NCI-H2107 (cell line): ENCODE results near the gene COL4A5.
A peak's percentile ranks its signal among the peaks of the same experiment; 100 is the strongest.

Experiments
- DNase-seq: peaks from one replicate; lab custom pipeline; 2025; lab: John Stamatoyannopoulos, UW

COL4A5 gene

DNA sequence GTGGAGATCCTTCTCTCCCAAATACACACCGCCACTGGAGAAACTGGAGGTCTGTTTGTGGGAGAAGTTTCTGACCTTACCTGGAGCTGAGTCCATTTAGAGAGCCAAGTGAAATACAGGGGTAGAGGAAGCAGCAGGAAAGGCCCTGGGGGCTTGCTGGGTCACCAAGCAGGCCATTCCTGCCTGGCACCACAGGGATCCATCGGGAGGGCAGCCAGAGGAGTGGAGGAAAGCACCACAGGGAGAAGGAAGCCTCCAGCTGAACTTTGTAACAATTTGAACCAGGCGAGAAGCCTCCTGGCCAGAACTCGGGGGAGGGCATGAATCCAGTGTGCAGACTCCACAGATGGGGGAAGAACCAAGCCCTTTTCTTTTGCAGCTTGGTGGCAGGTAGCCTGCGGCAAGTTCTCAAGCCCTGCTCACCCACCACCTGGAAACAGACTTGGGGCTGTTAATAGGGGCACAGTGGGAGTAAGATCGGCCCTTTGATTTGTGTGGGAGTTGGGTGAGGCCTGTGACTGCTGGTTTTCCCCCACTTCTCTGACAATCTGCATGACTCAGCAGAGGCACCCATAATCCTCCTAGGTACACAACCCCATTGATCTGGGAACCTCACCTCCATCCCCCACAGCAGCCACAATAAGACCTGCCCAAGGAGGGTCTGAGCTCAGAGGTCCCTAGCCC is 202.1 kb downstream of the COL4A5 start:
- no peak for DNase-seq

DNA sequence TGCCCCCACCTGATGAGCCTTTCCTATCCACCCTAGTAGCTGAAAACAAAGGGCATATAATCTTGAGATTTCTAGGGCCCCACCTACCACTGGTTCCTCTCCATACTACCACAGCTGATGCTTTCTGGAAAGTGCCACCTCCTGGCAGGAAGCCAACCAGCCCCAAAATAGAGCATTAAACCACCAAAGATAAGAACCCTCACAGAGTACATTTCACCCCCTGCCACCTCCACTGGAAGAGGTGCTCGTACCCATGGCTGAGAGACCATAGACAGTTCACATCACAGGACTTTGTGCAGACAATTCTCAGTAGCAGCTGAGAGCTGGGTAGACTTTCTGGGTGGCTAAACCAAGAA is 202.6 kb downstream of the COL4A5 start:
- DNase-seq, result no peak

DNA sequence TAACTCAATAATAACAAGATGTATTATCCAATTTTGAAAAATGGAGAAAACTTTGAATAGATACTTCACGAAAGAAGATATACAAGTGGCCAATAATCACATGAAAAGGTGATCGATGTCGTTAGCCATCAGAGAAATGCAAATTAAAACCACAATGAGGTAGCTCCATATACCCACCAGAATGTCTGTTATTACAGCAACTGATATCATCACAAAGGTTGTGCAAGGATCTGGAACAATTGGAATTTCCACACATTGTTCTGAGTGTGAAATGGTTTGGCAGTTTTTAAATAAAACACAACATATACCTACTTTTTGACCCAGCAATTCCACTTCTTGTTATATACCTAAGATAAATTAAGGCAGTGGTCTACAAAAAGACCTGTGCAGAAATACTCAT is 225.1 kb downstream of the COL4A5 start:
- no peak for DNase-seq

DNA sequence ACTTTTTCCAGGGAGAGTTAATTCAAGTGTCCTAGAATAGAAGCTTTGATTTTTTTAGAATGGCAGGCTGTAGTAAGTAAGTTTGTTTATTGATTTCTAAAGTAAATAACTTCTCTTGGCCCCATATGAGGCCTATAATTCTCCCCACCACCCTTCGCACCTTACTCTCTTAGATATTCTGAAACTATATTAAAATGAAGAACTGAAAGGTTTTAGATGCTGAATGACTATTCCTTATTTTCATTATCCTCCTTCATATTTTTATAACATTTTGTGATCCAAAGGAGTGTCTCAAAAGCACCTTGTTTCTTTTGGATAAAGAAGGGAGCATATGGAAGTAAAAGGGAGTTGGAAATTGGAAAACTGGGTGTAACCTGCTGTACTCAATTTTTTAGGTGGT is 226.5 kb downstream of the COL4A5 start:
- no peak for DNase-seq

DNA sequence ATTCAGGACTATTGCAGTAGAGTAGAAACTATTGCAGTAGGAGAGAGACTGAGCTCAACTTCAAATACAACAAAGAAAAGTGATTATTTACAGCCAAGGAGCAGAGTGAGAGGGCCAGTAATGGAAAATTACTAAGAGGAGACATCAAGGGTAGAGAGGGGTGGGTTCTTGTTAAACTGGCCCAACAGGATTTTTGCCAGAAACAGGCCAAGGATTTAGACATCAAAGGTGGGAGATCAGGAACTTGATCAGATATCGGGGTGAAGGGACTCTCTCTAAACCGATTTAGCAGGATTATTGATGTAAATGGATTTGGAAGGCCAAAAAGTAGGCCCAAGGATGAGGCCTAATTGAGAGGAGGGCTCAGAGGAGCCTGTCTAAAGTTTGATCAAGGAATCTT is 231.9 kb downstream of the COL4A5 start:
- no peak for DNase-seq

DNA sequence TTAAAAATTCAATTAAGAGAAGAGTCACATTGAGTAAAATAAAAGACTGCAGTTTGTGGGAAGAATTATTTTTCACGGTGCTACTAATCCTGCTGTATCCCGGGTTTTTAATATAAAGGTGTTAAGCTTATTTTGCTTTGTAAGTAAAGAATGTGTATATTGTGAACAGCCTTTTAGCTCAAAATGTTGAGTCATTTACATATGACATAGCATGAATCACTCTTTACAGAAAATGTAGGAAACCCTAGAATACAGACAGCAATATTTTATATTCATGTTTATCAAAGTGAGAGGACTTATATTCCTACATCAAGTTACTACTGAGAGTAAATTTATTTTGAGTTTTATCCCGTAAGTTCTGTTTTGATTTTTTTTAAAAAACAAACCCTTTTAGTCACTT is 257.1 kb downstream of the COL4A5 start:
- DNase-seq, result no peak

DNA sequence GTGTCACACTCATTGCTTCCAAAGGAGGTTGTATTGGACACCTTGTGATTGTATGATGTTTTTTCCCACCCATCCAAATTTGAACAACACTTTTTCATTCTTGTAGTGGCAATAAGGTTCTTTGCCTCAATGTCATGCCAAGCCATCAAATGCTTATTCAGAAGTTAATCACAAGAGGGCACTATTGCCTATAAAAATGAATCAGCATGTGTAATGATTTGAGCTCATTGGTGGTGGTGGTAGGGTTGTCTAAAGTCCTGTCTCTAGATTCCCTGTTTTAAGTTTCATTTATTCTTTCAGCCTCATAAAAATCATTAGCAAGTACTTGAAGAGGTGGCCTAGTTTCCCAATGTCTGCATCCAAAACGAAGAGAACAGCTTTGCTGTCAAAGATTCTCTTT is 259.7 kb downstream of the COL4A5 start:
- DNase-seq, result peak; percentile 12

DNA sequence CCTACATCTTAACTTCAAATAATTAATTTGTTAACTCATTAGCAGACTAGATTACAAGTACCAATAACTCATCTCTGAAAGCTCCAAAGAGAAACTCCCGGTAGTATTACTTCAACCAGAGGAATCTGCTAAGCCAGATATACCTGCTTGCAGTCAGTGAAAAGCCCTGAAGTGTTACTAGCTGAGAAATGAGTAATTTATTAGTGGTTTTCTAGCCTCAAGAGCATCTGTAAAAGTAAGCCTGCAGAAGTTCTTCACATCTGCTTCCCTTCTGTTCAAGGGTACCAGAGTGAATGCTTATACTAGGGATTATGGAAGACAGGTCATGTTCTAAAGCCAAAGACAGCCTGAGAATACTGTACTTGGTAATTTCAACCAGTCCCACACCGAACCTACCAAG is 262.0 kb downstream of the COL4A5 start:
- no peak for DNase-seq

DNA sequence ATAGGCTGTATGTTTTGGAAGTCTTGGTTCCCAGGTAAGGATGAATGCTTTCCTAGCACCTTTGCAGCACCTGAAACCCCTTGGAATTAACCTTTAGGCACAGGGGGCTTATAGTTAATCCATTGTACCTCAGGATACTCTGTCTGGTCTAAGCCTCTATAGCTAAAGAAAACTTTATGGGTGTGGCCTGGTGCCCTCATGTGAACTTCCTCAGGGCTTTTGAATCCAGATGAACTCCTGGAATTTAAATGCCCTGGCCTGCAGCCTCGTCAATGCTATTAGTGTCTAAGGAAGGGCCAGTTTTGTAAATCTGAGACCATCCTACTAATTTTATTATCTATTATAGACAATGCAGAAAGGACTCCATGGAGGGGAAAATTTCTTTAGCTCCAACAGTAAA is 262.9 kb downstream of the COL4A5 start:
- no peak for DNase-seq

DNA sequence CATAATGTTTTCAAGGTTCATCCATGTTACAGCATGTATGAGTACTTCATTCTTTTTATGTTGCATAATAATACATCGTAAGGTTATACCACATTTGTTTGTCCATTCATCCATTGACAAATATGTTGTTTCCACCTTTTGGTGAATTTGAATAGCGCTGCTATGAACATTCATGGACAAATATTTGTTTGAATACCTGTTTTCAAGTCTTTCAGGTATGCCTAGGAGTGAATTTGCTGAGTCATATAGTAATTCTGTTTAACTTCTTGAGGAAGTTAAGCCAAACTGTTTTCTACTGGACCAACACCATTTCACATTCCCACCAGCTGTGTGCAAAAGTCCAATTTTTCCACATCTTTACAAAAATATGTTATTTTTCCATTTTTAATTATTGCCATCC is 265.2 kb downstream of the COL4A5 start:
- no peak for DNase-seq

DNA sequence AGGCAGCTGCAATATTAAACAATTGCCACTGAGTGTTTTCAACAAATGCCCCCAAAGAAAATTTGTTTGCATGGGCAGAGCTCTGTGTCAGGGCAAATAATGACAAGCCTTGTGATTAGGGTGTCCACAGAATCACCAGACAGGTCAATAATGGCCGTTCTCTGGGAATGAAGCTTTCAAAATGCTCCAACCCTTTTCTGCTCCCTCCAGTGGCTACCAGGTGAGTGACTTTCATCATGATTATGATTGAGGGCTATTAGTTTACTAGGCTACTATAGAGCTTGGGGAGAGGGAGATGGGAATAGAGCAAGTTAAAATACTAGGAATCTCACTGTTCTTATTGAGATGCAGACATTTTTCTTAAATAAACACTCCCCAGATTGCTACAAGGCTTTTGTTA is 273.2 kb downstream of the COL4A5 start:
- no peak for DNase-seq

DNA sequence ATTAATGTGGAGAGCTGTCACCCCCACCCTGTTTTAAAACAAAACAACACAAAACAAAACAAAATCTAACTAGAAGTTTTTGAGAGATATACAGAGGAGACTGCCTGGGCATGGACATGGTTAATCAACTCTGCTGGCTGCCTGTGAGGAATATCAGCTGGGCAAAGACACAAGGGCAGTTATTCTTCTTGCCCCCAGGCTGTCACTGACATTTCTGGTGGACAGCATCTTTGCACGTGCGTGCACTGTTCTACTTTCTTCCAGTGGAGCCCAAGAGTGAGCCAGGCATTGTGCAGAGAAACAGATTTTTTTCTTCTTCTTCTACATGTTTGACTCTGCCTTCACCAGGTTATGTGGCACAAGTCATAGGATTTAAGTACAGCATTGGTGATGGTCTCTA is 282.9 kb downstream of the COL4A5 start:
- DNase-seq, result no peak

DNA sequence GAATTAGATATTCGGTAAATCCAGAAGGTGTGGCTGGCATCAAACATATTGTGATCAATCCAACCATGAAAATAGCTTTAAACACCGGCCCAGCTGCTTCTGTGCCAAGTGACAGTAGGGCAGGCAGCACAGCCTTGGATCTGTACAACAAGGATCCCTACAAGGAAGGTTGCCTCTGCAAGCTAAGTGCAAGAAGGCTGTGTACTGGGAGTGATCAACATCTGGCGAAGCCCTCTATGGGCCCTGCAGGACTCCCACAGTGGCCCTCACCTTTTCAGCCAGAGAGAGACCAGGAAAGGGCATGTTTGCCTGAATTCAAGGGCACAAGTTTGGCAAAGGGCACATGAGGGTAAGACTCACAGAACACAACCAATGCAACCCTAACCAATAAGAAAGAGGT is 287.1 kb downstream of the COL4A5 start:
- no peak for DNase-seq

DNA sequence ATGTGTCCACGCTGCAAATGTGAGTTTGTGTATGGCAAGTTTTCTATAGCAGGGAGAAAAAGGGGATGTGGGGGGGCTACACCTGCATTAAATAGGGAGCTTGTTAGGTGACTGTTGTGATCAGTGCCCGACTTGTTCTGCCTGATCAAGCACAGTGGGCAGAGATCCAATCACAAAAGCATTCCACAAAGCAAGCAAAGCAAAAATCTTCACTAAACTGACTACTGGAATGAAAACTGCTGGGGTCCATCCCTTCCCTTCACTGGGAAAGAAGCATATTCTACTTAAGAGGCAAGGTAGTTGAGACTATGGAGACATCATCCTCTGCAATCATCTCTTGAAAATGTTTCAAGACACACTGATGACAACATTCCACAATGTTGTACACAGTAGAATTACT is 291.5 kb downstream of the COL4A5 start:
- DNase-seq, result no peak

DNA sequence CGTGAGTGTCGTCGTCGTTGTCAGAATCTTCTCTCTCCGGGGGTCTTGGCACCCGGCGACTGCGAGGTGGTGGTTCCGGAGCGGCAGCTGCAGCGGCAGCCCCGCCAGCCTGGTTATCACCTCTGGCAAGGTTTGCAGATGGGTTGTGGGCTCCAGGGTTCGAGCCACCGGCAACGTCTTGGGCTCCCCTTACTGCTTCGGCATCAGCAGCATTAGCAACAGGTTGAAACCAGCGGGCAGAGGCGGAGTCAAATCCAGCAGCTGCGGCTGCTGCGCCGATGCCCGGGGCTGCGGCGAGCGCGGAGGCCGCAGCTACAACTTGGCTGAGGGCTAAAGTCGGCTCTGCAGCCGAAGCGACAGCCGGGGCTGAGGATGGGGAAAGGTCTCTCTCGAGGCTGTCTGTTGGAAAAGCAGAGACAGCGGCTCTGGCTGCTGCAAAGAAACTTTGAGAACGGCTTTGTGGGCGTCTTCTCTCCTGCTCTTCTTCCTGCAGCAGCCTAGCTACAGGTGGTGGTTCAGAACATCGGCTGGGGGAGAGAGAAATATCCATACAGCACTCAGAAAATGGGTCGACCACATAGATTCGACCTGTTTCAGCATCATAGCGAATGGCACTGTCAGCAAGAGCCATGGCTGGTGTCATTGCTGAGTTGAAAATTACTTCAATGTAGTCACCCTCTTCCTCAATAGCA is 293.1 kb downstream of the COL4A5 start:
- no peak for DNase-seq

DNA sequence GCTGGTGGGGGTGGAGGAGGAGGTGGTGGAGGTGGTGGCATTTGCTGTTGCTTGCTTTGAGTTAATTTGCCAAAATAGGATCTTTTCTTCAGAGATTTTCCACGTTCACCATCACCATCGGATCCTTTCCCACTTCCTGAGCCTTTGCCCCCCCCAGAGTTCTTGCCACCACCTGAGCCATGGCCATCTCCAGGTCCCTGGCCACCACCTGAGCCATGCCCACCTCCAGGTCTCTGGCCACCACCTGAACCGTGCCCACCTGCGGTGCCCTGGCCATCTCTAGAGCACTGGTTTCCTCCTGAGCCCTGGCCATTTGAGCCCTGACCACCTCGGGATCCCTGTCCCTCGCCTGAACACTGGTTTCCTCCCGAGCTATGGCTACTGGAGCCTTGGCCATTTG is 294.8 kb downstream of the COL4A5 start:
- no peak for DNase-seq

DNA sequence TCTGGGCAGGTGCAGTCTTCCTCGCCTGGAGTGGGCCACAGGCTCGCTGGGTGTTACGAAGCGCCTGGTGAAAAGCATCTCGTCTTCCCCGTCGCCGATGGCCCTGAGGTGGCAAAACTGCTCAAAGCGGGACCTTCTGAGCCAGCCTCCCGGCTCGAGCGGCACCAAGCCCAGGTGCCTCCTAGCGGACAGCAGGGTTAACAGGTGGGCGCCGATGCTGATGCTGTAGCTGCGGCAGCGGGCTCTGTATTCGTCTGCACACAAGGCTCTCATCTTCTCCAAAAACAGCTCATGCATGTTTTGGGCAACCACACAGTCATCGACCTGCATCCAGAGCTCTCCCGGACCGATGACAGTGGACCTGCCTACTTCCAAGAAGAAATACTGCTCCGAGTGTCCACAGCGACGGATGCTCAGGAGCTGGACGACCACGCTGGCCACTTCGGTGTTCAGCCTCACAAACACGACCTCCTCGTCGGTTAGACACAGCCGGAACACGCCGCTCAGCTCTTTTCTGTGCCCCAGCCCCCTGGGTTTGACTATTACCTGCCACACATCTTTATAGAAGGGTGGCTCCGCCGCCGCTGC is 295.5 kb downstream of the COL4A5 start:
- no peak for DNase-seq

DNA sequence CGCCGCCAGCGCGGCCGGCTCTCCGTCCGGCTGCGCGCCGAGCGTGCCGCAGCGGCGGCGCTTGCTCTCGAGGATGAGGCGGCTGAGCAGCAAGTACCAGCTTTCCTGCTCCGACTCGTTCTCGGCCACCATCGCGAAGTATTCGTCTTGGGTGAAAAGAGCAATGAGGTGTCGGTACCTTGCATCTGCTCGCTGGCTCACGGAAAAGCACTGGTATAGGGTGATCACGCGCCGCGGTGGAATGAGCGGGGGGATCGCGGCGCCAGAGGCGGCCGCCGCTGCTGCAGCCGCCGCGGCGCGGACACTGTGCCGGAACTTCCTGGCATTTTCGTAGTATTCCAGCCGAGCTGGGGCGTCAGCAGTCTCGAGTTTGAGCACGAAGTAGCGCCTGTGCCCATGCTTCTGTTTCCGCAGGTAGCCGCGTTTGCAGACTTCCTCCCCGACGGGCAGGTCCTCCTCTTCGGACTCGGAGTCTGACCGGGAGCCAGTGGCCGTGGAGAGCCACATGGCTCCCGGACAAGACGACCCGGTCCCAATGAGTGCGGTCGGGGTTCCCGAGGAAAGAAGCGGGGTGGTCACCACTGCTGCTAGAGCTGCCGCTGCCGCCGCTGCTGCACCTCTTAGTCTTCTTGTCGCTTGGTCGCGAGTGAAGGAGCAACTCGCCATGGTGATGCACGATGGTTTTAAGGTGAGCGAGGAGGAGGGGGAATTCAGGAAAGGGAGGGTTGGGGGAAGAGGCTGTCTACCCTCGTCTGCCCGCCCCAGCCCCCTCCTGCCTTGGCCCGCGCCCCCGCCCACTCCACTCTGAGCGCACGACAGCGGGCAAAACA is 296.3 kb downstream of the COL4A5 start:
- DNase-seq, result no peak

DNA sequence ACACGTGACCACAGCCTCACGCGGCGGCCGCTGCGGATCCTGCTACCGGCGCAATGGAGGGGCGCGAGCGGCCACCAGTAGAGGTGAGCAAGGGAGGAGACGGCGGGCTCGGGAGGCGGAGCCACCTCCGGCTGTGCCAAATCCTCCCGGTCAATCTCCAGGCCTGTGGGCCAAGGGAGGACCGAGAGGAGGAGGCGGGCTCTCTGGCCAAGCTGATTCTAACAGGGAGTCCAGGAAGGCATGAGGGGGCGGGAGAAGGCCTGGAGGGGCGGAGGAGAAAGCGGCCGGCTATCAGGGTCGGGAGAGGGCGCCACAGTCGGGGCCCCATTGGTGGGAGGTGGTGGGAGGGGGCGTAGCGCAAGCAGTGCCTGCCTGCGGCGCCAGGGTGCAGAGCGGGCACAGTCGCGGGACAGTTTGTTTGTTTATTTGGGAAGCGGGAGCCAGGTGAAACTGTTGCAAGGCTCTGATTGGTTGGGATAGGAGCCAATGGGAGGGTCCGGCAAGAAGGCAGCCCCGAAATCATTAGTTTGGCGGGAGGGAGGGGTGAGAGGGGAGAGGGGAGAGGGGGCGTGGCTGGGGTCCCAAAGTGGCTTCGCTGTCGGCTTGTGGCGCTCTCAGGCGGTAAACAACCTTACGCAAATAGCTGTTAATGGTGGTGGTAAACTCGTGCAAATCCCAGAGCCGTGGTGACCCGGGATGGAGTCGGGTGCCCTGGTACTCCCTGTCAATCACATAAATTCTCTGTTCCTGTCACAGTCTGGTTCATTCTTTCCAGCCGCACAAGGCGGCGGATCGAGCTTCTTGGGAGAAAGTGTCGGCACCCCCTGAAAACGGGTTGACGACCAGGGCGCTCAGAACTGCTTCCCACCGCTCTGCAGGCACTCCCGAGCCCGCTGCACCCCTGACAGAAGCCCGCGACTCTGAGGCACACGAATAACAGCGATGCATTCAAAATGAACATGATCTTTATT is 297.2 kb downstream of the COL4A5 start, which contains the start of gene IRS4:
TSS of gene IRS4 (minus strand) at position 55 of the 971 bp plus-strand sequence.
- no peak for DNase-seq

DNA sequence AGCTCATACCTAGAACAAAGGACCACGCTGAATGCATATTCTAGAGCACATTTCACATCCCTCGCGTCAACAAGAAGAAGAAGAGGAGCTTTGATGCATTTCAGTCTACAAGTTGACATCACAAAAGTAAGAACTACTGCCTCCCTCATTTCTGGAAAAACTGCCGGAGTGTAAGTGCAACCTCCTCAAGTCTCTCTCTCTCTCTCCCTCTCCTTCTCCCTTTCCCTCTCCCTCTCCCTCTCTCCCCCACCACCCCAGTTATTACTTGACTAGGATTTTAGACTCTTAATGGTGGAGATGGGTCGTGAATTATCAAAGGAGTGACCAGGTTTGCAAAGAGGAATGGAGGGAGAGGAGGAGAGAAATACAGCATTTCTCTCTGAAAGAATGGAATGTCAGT is 298.1 kb downstream of the COL4A5 start:
- no peak for DNase-seq

DNA sequence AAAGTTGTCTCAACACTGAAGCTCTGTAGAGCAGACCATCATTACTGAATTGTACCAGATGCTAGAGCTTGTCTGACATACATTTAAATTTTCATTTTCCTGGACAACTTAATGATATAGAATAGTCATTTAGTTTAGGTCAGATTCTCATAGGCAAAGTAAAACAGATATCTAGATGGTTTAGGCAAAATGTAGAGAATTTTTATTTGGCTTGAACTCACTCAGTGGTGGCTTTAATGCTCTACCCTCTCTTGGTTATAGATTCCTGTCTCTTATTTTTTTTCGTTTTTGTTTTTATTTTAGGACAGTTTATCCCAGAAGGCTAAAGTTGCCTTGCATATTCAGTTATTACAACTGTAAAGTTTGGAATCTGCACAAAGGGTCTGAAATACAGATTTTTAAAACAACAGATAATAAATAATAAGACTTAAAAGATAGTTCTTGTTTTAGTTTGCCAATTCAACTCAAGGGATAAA is 300.7 kb downstream of the COL4A5 start:
- no peak for DNase-seq
